K562 (cell line): ENCODE measurements around the gene GPR39. TPM values are rescaled to one million over a fixed set of nuclear protein-coding genes. Genes with fewer than 3 reads are reported as not detected.

Source experiments
- ATAC-seq: fragments of 200-7000 bp; cut with Tn5 transposase; 3 replicates; pipeline ENCODE4 v1.9.1; 2020; ENCODE audit warnings: moderate library complexity
- BruUV-seq: library from RNA; stranded (reverse); fragments of 400-500 nt; replicated peaks from 2 replicates; lab custom pipeline; 2021; lab: Mats Ljungman, UMichigan
- CTCF ChIA-PET: fragments of 300-600 bp; formaldehyde crosslinking; extraction: SDS; loops from one replicate; lab custom pipeline; 2021; ENCODE audit warnings: low intra/inter-chr PET ratio; lab: Yijun Ruan, JAX
- POLR2A ChIA-PET: fragments of 300-600, 350-650 bp; sonication (Branson Sonifier 250); formaldehyde crosslinking; extraction: SDS; loops from one replicate; lab custom pipeline; 2021; ENCODE audit warnings: antibody characterized with exemption, inconsistent platforms; lab: Yijun Ruan, JAX
- DNase-seq, 4 experiments: peaks; one replicate each; pipeline versions ENCODE4 v3.0.0 to v3.0.0-alpha.2; 2011 to 2018; ENCODE audit warnings: low spot score in 3 of 4, mixed read lengths in 3 of 4; ENCODE audit errors: extremely low read depth in 1 of 4
- FAIRE-seq: peaks from 2 replicates; lab custom pipeline; 2011; peaks lifted over from hg19 to GRCh38; lab: Jason Lieb, UNC
- H2AFZ ChIP-seq: 2 replicates; pipeline ENCODE4 v1.6.0; 2011; ENCODE audit warnings: low read depth, low read length, control low read depth, inconsistent platforms
- H3K27ac ChIP-seq: fragments of 200-600 bp; 3 replicates; pipeline ENCODE4 v1.8.0; 2011; ENCODE audit warnings: low read depth, mild to moderate bottlenecking, control low read depth, inconsistent platforms, low read length, moderate library complexity, mixed read lengths; ENCODE audit errors: extremely low read depth
- H3K27me3 ChIP-seq, 2 experiments: fragments of 300-600 bp in 1 of 2; 2 replicates in 1 of 2; 3 replicates in 1 of 2; pipeline versions ENCODE4 v1.6.0 to v1.8.0; 2011; ENCODE audit warnings: inconsistent platforms in 2 of 2, low read length in 2 of 2, mild to moderate bottlenecking in 1 of 2, mixed read lengths in 1 of 2, moderate library complexity in 1 of 2; ENCODE audit not compliant: control insufficient read depth in 2 of 2, insufficient read depth in 2 of 2
- H3K36me3 ChIP-seq: fragments of 300-600 bp; 3 replicates; pipeline ENCODE4 v1.8.0; 2011; ENCODE audit warnings: mild to moderate bottlenecking, low read length, inconsistent platforms; ENCODE audit not compliant: control insufficient read depth, insufficient read depth
- H3K4me1 ChIP-seq, 2 experiments: fragments of 200-600 bp in 1 of 2; replicated peaks in 1 of 2; 2 replicates in 1 of 2; 3 replicates in 1 of 2; pipeline versions ENCODE4 v1.5.1 to v1.8.0; 2011; ENCODE audit warnings: inconsistent platforms in 2 of 2, low read length in 2 of 2, mild to moderate bottlenecking in 1 of 2, mixed read lengths in 1 of 2, moderate library complexity in 1 of 2; ENCODE audit not compliant: control insufficient read depth in 2 of 2, insufficient read depth in 2 of 2
- H3K4me2 ChIP-seq: 2 replicates; pipeline ENCODE4 v1.6.1; 2011; ENCODE audit warnings: low read length, control low read depth, inconsistent platforms, mixed read lengths; ENCODE audit not compliant: insufficient read depth
- H3K4me3 ChIP-seq: fragments of 200-600 bp; sonication (generic), shearing (Covaris generic); 2 replicates; pipeline ENCODE4 v1.5.1; 2016; ENCODE audit warnings: control low read depth, inconsistent platforms
- H3K79me2 ChIP-seq: fragments of 200-600 bp; 3 replicates; pipeline ENCODE4 v1.8.0; 2011; ENCODE audit warnings: low read length, inconsistent platforms; ENCODE audit not compliant: control insufficient read depth, insufficient read depth
- H3K9ac ChIP-seq, 2 experiments: 2 replicates each; pipeline versions ENCODE4 v1.6.0 to v1.6.1; 2011; ENCODE audit warnings: low read depth in 2 of 2, low read length in 2 of 2, control low read depth in 1 of 2, inconsistent platforms in 1 of 2, mild to moderate bottlenecking in 1 of 2, mixed read lengths in 1 of 2; ENCODE audit not compliant: insufficient read depth in 1 of 2
- H3K9me1 ChIP-seq: one replicate; pipeline ENCODE4 v1.6.0; 2011; ENCODE audit warnings: inconsistent platforms, mild to moderate bottlenecking, low read length, moderate library complexity; ENCODE audit not compliant: control insufficient read depth, insufficient read depth
- H3K9me3 ChIP-seq: replicated peaks from 2 replicates; pipeline ENCODE4 v1.5.1; 2011; ENCODE audit warnings: low read depth, low read length, inconsistent platforms; ENCODE audit not compliant: control insufficient read depth, insufficient read depth
- H4K20me1 ChIP-seq: replicated peaks from 2 replicates; pipeline ENCODE4 v1.6.1; 2011; ENCODE audit warnings: low read length, inconsistent platforms, mixed read lengths; ENCODE audit not compliant: control insufficient read depth, insufficient read depth
- CBX1 ChIP-seq: sonication (generic); IDR thresholded peaks from 2 replicates; pipeline ENCODE4 v1.6.1; 2016; ENCODE audit warnings: antibody characterized with exemption, low read depth, mild to moderate bottlenecking
- CBX8 ChIP-seq: fragments of 200-600 bp; sonication (generic); IDR thresholded peaks from 2 replicates; pipeline ENCODE4 v1.6.1; 2012; ENCODE audit warnings: borderline replicate concordance, mixed run types, low read depth, mild to moderate bottlenecking, moderate library complexity, mixed read lengths, low read length, control low read depth, inconsistent platforms; ENCODE audit not compliant: poor library complexity, severe bottlenecking; ENCODE audit errors: extremely low read depth
- ETV1 ChIP-seq: fragments of 450-650 bp; conservative IDR thresholded peaks from 2 replicates; pipeline ENCODE4 v1.6.1; 2016; ENCODE audit warnings: missing genetic modification characterization, control low read depth, low read depth, missing compliant biosample characterization
- FOSL1 ChIP-seq: fragments of 200-800 bp; sonication (Bioruptor generic); conservative IDR thresholded peaks from 2 replicates; pipeline ENCODE4 v1.6.1; 2016; ENCODE audit warnings: missing genetic modification characterization, missing compliant biosample characterization
- FOXA3 ChIP-seq, 2 experiments: fragments of 450-650 bp in 1 of 2; sonication (generic) in 1 of 2; formaldehyde crosslinking; IDR thresholded peaks in 1 of 2; conservative IDR thresholded peaks in 1 of 2; 2 replicates each; pipeline versions ENCODE4 v1.4.0 to v1.8.0; 2020 to 2022; ENCODE audit warnings: mild to moderate bottlenecking in 2 of 2, missing genetic modification reagents in 1 of 2
- GABPB2 ChIP-seq: fragments of 250-450 bp; sonication (Bioruptor Pico); conservative IDR thresholded peaks from 2 replicates; pipeline ENCODE4 v1.5.1; 2021; ENCODE audit warnings: mild to moderate bottlenecking
- HMBOX1 ChIP-seq: sonication (generic); IDR thresholded peaks from 2 replicates; pipeline ENCODE4 v1.6.1; 2016
- NFATC3 ChIP-seq: fragments of 450-650 bp; IDR thresholded peaks from 2 replicates; pipeline ENCODE4 v1.6.1; 2017; ENCODE audit warnings: mild to moderate bottlenecking
- NR1H2 ChIP-seq: sonication (generic); formaldehyde crosslinking; IDR thresholded peaks from 2 replicates; pipeline ENCODE4 v1.4.0; 2020; ENCODE audit warnings: mild to moderate bottlenecking, missing genetic modification reagents
- TCF7L2 ChIP-seq: fragments of 150-350 bp; IDR thresholded peaks from 2 replicates; pipeline ENCODE4 v1.6.1; 2016; ENCODE audit warnings: low read depth, mild to moderate bottlenecking, low read length, moderate library complexity
- TFAP4 ChIP-seq: sonication (generic); formaldehyde crosslinking; IDR thresholded peaks from 2 replicates; pipeline ENCODE4 v1.8.0; 2022; ENCODE audit warnings: missing genetic modification reagents, mild to moderate bottlenecking, moderate library complexity, borderline replicate concordance
- ZNF75A ChIP-seq: fragments of 450-650 bp; formaldehyde crosslinking; IDR thresholded peaks from 2 replicates; pipeline ENCODE4 v1.4.0; 2020; ENCODE audit warnings: mild to moderate bottlenecking
- WGBS: fragments of 100-300 bp; shearing (Covaris generic); methylation state at CpG from one replicate; pipeline ENCODE4 v1.1.6; 2016; ENCODE audit warnings: low coverage, mixed read lengths; ENCODE audit not compliant: insufficient coverage; ENCODE audit errors: missing lambda C conversion rate; 5-methylcytosine and 5-hydroxymethylcytosine counted together
- in situ Hi-C: fragments of 300-500 bp; cut with MboI; formaldehyde crosslinking; loops from 4 replicates; pipeline ENCODE4 v1.15.0; 2018; ENCODE audit warnings: inconsistent platforms, mixed read lengths
- intact Hi-C: fragments of 100-400 bp; cut with micrococcal nuclease; formaldehyde crosslinking; loops from 2 replicates; pipeline ENCODE4 v1.14.2; 2022
- polyA plus RNA-seq, 8 experiments: library from polyadenylated mRNA; depleted of rRNA in 4 of 8; stranded (reverse) in 5 of 8; unstranded in 3 of 8; fragments of >200 nt; fragmentation: Nextera tagmentation in 2 of 8; fragmentation: Illumina TruSeq in 1 of 8; extraction: Ambion mirVana in 2 of 8; extraction: Trizol in 1 of 8; gene quantifications; 2 replicates each; pipeline versions ENCODE4 v1.2.1 to v1.2.3, GENCODE V29; 2011 to 2014; ENCODE audit warnings: inconsistent platforms in 1 of 8, missing spikeins in 1 of 8
- total RNA-seq, 7 experiments: library from RNA; depleted of rRNA in 6 of 7; stranded (reverse); fragments of >200 nt in 6 of 7; fragmentation: Illumina TruSeq in 2 of 7; extraction: Trizol in 2 of 7; gene quantifications; 2 replicates each; pipeline versions ENCODE4 v1.2.1 to v1.2.3, GENCODE V29; 2011 to 2021; ENCODE audit warnings: low replicate concordance in 1 of 7

The GPR39 gene
- total and polyA plus RNA-seq, 9 of the 15 experiments (the other 6 are each of a cell fraction or from before 2014, with no cell fraction given) = 0.04 TPM; not detected in 8

- TF ChIP-seq NFATC3 (no peak), TFAP4 (no peak), GABPB2 (no peak), FOSL1 (tag) (no peak)
These were observed 59.0 kb downstream of the GPR39 start (continued) for GRCh38 chr2:132475615-132476014.

DNA sequence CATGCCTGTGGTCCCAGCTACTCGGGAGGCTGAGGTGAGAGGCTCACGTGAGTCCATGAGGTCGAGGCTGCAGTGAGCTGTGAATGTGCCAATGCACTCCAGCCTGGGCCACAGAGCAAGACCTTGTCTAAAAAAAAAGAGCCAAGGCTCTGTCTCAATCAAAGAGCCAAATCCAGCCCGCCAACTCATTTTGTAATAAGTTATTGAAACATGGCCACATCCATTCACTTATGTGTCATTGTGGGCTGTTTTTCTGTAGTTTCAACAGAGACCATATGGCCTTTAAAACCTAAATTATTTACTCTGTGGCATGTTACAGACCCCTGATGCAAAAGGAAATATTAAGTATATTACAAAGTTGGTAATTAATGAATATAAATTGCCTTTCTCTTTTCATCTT, 60.8 kb downstream of the GPR39 start:
- H3K36me3 ChIP-seq = no peaks in the 10 kb centered on the region
- H3K9ac ChIP-seq = no peak overlapping the region
- no peaks in the 10 kb centered on the region for H3K79me2 ChIP-seq
- H3K27ac ChIP-seq = no peak overlapping the region
- in situ Hi-C loops = no loop called here
- ATAC-seq = no peak
- H3K9me1 ChIP-seq = no peaks in the 10 kb centered on the region
- no TSS peak for BruUV-seq
- no peak overlapping the region for H2AFZ ChIP-seq
- CTCF ChIA-PET = no interaction called here
- intact Hi-C loops = no loop called here
- no peaks in the 10 kb centered on the region for H3K4me1 ChIP-seq
- H3K27me3 ChIP-seq = no peaks in the 10 kb centered on the region
- no peak overlapping the region for H3K4me2 ChIP-seq
- WGBS = 0% methylated on average over 4 of the region's 4 CpGs
- DNase-seq = no peak
- no peaks in the 10 kb centered on the region for H3K9me3 ChIP-seq
- FAIRE-seq = no peak
- H4K20me1 ChIP-seq = no peaks in the 10 kb centered on the region
- POLR2A ChIA-PET = no interaction called here
- no peak overlapping the region for H3K4me3 ChIP-seq
- no peak for TF ChIP-seq CBX1
- no peak for TF ChIP-seq HMBOX1
- TF ChIP-seq FOXA3 (CRISPR knock-in tag; conservative IDR thresholded peaks at IDR 0.05 in 1 of 2, IDR thresholded peaks at IDR 0.05 in 1 of 2) = no peak
- no peak for TF ChIP-seq NR1H2
- no peak for TF ChIP-seq CBX8
- TF ChIP-seq ZNF75A = no peak
- no peak for TF ChIP-seq ETV1 (tag)
- TF ChIP-seq TCF7L2 = no peak
